Cardiac fibroblast (primary cell): ENCODE measurements around the gene SELENOS.

Experiments
- DNase-seq, 2 donors: peaks; one replicate each; pipeline versions ENCODE4 v3.0.0 to v3.0.0-alpha.2; 2010; ENCODE audit warnings: low read depth in 2 of 2
- H3K4me3 ChIP-seq, 2 donors: replicated peaks in 1 of 2; 1 replicate in 1 of 2; 2 replicates in 1 of 2; pipeline ENCODE4 v1.5.1; 2011; ENCODE audit warnings: low read depth in 2 of 2, low read length in 2 of 2, mild to moderate bottlenecking in 2 of 2, moderate library complexity in 1 of 2
- TF ChIP-seq, protein P1 (sequence below): IDR thresholded peaks from one replicate; pipeline ENCODE4 v1.5.1; 2011; ENCODE audit warnings: low read depth, mild to moderate bottlenecking, low read length, inconsistent platforms

The SELENOS gene

DNA sequence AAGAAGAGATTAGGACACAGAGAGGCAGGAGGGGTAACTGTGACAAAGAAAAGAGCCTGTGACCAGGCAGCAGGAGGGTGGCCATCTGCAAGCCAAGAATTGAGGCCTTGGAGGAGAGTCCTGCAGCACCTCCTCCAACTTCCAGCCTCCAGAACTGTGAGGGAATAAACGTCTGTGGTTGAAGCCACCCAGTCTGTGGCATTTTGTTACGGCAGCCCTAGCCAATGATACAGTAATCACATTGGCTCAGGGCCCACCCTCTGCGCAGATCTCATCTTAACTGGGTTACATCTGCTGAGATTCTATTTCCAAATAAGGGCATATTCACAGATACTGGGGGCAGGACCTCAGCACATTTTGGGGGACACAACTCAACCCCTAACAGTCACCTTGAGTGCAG, 11.3 kb downstream of the SELENOS start:
- TF ChIP-seq, protein P1, sequence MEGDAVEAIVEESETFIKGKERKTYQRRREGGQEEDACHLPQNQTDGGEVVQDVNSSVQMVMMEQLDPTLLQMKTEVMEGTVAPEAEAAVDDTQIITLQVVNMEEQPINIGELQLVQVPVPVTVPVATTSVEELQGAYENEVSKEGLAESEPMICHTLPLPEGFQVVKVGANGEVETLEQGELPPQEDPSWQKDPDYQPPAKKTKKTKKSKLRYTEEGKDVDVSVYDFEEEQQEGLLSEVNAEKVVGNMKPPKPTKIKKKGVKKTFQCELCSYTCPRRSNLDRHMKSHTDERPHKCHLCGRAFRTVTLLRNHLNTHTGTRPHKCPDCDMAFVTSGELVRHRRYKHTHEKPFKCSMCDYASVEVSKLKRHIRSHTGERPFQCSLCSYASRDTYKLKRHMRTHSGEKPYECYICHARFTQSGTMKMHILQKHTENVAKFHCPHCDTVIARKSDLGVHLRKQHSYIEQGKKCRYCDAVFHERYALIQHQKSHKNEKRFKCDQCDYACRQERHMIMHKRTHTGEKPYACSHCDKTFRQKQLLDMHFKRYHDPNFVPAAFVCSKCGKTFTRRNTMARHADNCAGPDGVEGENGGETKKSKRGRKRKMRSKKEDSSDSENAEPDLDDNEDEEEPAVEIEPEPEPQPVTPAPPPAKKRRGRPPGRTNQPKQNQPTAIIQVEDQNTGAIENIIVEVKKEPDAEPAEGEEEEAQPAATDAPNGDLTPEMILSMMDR: no peak
- H3K4me3 ChIP-seq: no peak overlapping the region
- peak in 1 of 2 donors; percentile 65 for DNase-seq

DNA sequence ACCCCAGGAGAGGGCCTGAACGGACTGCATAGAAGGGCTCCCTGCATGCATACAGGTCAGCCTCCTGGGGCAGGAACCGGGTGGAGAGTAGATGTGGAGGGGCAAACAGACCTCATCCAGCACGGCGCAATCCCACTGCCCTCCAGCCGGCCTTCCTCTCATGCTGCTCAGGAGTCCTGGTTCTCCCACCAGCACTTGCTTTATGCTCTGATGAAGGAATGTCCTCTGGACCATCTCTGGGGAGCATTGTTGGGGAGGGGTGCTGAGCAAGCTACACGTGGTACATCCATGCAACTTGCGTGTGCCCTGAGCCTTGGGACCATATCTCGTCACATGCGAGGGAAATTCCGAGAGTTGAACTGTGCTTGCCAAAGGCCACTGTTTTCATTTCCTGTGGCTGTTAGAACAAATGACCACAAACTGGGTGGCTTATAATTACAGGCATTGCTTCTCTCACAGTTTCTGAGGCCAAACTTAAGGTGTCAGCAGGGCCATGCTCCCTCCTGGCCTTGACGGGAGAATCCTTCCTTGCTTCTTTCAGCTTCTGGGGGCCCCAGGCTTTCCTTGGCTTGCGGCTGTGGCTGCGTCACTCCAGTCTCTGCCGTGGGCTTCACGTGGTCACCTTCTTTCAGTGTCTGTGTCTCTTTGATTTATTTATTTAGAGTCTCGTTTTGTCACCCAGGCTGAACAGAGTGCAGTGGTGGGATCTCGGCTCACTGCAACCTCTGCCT, 12.2 kb downstream of the SELENOS start:
- peak in 1 of 2 donors; percentile 69 for DNase-seq
- H3K4me3 ChIP-seq: no peak overlapping the region
- TF ChIP-seq, protein P1: no peak

DNA sequence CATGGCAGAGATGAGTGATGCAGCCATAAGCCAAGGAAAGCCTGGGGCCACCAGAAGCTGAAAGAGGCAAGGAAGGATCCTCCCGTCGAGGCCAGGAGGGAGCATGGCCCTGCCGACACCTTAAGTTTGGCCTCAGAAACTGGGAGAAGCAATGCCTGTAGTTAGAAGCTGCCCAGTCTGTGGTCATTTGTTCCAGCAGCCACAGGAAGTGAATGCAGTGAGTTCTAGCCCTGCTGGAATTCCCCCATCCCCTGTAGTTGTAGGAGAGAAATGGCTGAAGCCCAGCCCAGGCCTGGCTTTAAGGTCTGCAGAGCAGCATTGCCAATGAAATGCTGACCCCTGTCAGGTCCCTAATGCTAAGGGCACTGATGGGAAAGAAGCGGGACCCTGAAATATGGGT, 13.3 kb downstream of the SELENOS start:
- TF ChIP-seq, protein P1: no peak
- H3K4me3 ChIP-seq: no peak overlapping the region
- peak; percentile 40 to 60 for DNase-seq

DNA sequence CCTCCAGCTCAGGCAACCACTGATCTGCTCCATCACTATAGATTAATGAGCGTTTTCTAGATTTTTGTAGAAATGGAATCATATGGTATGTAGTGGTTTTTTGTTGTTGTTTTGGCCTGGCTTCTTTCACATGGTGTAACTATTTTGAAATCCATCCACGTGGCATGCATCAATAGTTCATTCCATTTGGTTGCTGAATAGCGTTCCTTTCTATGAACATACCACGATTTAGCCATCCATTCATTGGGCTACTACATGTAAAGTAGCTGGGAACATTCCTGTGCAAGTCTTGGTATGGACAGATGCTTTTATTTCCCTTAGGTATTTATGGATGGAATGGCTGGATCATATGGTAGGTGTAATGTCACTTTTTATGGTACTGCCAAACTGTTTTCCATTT, 14.7 kb downstream of the SELENOS start:
- no peak for DNase-seq
- TF ChIP-seq, protein P1: no peak
- H3K4me3 ChIP-seq: no peak overlapping the region

DNA sequence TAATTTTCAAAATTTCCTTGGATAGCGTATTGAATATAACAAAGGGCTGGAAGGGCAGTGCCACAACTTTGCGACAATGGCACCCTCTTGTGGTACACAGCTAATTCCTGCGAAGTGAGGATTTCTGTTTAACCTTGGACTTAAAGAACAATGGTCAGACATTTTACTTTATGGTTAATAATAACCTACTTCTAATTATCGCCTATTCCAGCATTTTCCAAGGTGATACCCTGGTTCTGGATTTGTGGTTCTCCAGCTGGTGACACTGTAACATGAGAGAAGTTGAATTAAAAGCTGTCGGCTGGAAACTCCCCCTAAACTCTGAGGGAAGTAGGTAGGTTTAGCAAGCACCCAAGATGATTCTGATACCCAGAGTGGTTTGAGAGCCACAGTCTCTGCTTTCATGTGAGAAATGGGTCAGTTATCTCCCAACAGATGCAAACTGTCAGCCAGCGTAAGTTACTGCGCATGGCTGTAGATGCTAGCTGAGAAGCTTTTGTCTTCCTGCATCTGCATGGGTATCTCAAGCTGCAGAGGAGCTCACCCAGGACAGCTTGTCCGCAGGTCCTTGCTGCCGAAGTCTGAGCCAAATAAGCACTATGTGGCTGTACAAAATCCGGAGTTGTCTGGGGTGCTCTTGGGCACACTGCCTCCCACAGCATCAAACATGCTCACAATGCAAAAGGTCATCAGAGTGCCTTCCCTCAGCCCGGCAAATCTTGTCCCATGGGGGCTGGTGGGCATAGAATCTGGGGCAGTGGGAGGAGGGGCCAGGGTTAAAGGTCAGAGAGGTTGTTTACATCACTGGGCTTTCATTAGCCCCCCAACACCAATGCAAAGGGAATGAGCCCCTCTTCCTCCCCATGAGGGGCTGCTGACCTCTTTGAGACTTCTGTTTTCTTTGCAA, 18.8 kb downstream of the SELENOS start:
- H3K4me3 ChIP-seq: no peak overlapping the region
- DNase-seq: peak; percentile 88 to 89
- TF ChIP-seq, protein P1: peak; percentile 74

DNA sequence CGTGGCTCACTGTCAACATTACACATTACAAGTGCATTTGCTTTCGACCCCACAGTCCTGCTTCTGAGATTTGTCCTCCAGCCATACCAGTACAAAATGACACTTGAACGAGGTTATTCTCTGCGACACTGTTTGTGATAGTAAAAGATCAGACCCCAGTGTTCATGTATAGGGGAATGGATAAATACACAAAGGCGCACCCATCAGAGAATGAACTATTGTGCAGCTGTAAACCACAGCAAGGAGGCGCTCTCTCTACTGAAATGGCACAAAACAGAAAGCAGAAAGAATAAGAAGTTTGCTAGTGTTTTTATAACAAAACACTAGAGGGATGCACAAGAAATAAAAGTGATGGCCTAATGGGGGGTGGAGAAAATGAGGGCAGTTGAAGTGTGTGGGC, 20.5 kb downstream of the SELENOS start:
- H3K4me3 ChIP-seq: no peak overlapping the region
- no peak for DNase-seq
- TF ChIP-seq, protein P1: peak; percentile 38
